Measurements from ENCODE around the gene RAB7A. TPM values are rescaled to one million over a fixed set of nuclear protein-coding genes. Genes with fewer than 3 reads are reported as not detected.

The RAB7A gene
- total RNA-seq, 1 donor from 2014 or later: 149 TPM

Other genes with a start within 250 kb of the RAB7A start
- gene GATA2, start 233.0 kb upstream of the RAB7A start, total RNA-seq: 0.30 and 0.52 TPM in 2 replicates
- 158 and 166 TPM in 2 replicates for gene RPN1, start 75.4 kb upstream of the RAB7A start, total RNA-seq
- 60.2 and 60.6 TPM in 2 replicates for gene ACAD9, start 153.4 kb downstream of the RAB7A start, total RNA-seq

Measured in neural crest cell (in vitro differentiated cells).